H1 (cell line): ENCODE data around the gene PARD3. TPM values are rescaled to one million over a fixed set of nuclear protein-coding genes. Genes with fewer than 3 reads are reported as not detected.

Experiments used
- ASH2L ChIP-seq: fragments of 200-600, 300-600 bp; sonication (generic); IDR thresholded peaks from one replicate; pipeline ENCODE4 v1.7.1; 2017; ENCODE audit warnings: low read length
- HDAC6 ChIP-seq: IDR thresholded peaks from one replicate; pipeline ENCODE4 v1.7.1; 2012; ENCODE audit warnings: low read depth, mild to moderate bottlenecking, inconsistent platforms, low read length, moderate library complexity
- KDM4A ChIP-seq: IDR thresholded peaks from one replicate; pipeline ENCODE4 v1.7.1; 2012; ENCODE audit warnings: low read depth, mild to moderate bottlenecking, moderate library complexity, low read length, inconsistent platforms; ENCODE audit not compliant: severe bottlenecking
- RFX5 ChIP-seq: IDR thresholded peaks from 2 replicates; pipeline ENCODE4 v1.6.1; 2011; ENCODE audit warnings: low read depth, low read length, improper control_type of control experiment, borderline replicate concordance
- RNF2 ChIP-seq: fragments of 200-900, 300-1000 bp; sonication (generic); IDR thresholded peaks from 2 replicates; pipeline ENCODE4 v1.7.1; 2016; ENCODE audit warnings: borderline replicate concordance, low read depth, mild to moderate bottlenecking, antibody characterized with exemption, low read length; ENCODE audit not compliant: poor library complexity, severe bottlenecking; ENCODE audit errors: missing control alignments
- TCF12 ChIP-seq: IDR thresholded peaks from 2 replicates; pipeline ENCODE4 v1.6.1; 2011; ENCODE audit warnings: low read depth, mild to moderate bottlenecking, low read length
- USF2 ChIP-seq: IDR thresholded peaks from 2 replicates; pipeline ENCODE4 v1.6.1; 2011; ENCODE audit warnings: low read length, improper control_type of control experiment
- YY1 ChIP-seq: IDR thresholded peaks from 2 replicates; pipeline ENCODE4 v1.6.1; 2011; ENCODE audit warnings: low read depth, mild to moderate bottlenecking, low read length
- ZNF274 ChIP-seq: IDR thresholded peaks from 2 replicates; pipeline ENCODE4 v1.7.0; 2012; ENCODE audit warnings: low read length, borderline replicate concordance; ENCODE audit errors: extremely low read depth
- polyA plus RNA-seq, 7 experiments: library from polyadenylated mRNA; depleted of rRNA in 3 of 7; stranded (reverse) in 5 of 7; unstranded in 2 of 7; fragments of >200 nt in 5 of 7; fragments of 200-250 nt in 2 of 7; gene quantifications; 1 replicate in 5 of 7; 2 replicates in 1 of 7; 4 replicates in 1 of 7; pipeline versions ENCODE4 v1.2.1 to v1.2.3, GENCODE V29; 2011 to 2013; ENCODE audit warnings: missing spikeins in 2 of 7, mixed read lengths in 2 of 7
- total RNA-seq: library from RNA; stranded (reverse); fragmentation: NEBNext Ultra II Directional; extraction: Animal tissue kit (Norgen Biotek cat#: 25700); gene quantifications from 2 replicates; pipeline ENCODE4 v1.2.1, GENCODE V29; 2021

The PARD3 gene
- total and polyA plus RNA-seq, 2 of the 8 experiments (the other 6 are each of a cell fraction or from before 2014, with no cell fraction given): 19.7 to 49.1 TPM

GRCh38 chr10:34647875-34648865 lies 166.9 kb downstream of the PARD3 start (continued):
- TF ChIP-seq RNF2 (no peak), ASH2L (no peak), KDM4A (no peak), ZNF274 (no peak), USF2 (no peak), HDAC6 (no peak), YY1 (no peak), TCF12 (no peak), RFX5 (no peak)
